Stimulated activated CD4-positive, alpha-beta T cell treated with anti-CD3 and anti-CD28 coated beads, Interleukin-4, amount 100 ng/mL, for 1 hour (primary cell): Measurements from ENCODE around the gene MMP24.
"Not testable (repeated sequence)": the region's sequence is repeated elsewhere in the genome, so short reads cannot be mapped to it uniquely, and the experiment has no call there.

Experiments used
- DNase-seq: peaks from one replicate; pipeline ENCODE4 v3.0.0-alpha.2; 2020

MMP24 gene

GRCh38 chr20:35315632-35316020 is 89.1 kb downstream of the MMP24 start:
- DNase-seq: not testable (repeated sequence)

DNA sequence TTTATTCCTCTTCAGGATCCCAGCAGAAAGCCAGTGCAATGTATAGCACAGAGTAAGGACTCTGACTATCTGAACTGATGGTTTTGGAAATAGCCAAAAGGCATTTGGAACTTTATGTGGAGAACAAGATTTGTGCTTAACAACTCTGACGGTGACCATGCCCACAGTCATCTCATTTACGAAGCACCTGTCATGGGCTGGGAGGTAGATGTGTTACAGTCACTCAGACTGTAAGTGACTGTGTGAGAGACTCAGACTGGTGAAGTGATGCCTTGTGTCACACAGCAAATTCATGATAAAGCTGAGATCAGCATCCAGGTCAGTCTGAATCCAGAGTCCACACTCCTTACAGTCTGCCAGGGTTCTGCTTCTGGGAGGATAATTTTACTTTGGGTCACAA is 89.6 kb downstream of the MMP24 start:
- DNase-seq: no peak

- DNase-seq: no peak
Observed at GRCh38 chr20:35317416-35318210, 91.1 kb downstream of the MMP24 start.

GRCh38 chr20:35318502-35319157 is 92.1 kb downstream of the MMP24 start:
- DNase-seq: no peak

GRCh38 chr20:35319192-35319870 is 92.8 kb downstream of the MMP24 start:
- DNase-seq: no peak

DNA sequence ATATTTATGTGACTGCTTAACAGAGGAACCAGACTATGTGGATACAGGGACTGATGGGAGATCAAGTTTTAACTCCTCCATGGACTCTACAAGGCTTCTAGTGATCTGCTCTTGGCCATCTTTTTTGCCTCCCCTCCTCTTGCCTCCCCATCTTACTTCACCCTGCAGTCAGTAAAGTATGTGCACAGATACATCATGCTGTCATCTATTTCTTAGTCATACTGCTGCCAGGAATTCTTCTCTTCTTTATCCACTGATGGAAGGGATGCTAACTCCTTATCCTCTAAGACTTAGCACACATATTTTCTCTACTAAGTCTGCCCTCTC is 93.3 kb downstream of the MMP24 start:
- no peak for DNase-seq

DNA sequence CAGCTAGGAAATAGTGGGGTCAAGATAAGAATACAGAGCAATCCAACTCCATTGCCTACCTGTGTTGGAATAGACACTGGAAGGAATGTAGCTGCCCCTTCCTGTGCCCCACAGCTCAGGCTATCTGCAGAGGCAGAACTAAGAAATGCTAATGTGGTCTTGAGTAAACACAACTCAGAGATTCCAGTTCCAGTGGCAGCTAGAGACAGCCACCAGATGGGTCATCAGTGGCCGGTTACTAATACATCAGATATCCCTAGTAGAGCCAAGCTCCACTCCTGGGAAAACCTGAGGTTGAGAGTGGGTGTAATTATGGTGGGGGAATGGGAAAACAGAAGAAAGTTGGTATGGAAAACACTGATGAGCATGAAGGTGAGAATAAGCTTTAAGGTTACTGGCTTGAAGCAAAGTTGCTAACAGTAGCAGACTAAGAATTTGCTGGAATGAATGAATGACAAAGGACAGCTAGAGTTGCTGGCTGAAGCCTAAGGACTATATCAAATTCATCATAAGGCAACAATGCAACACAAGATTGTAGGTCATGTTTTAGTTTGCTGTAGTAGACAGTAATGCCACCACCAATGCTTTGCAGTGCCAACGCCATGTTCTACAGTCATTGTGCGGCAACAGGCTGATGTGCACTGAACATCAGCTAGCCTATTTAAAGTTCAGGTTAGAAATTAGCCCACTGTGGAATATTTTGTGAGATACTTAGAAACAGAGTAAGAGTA is 94.1 kb downstream of the MMP24 start:
- no peak for DNase-seq

GRCh38 chr20:35325401-35325800 is 98.9 kb downstream of the MMP24 start:
- DNase-seq: no peak

DNA sequence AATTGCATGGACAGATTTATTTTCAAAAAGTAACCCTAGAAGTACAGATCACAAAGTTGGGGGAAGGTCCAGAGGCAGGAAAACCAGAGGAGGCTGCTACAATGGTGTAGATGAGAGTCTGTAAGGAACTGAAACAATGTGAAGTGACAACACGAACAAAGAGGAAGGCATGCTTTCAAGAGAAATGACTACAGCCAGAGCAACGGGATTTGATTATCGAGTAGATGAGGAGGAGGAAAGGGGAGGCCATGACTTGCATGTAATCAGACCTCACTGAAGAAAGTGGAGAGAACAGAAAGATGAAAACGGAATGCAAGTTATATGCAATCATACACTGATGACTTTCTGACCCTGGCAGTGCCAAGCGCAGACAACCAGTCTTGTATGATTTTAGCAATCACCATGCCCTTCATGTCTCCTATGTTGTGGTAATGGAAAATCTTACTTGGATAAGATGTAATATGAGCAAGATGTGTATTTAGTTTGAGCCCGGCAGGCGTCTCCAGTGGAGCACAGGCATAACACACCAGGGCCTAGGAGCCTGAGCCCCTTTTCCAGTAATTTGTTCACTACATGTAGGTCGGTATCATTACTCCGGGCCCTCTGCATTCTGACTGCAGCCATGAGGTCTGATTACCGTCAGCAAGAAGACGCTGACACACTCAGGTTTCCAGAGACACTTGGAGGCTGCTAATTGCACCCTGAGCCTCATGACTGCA is 99.7 kb downstream of the MMP24 start:
- DNase-seq: no peak
